ENCODE measurements around the gene DEPDC5. TPM values are rescaled to one million over a fixed set of nuclear protein-coding genes. Genes with fewer than 3 reads are reported as not detected.

The DEPDC5 gene
- total and polyA plus RNA-seq, 2 of the 8 experiments (the other 6 are each of a cell fraction or from before 2014, with no cell fraction given) = 18.3 to 26.5 TPM

GRCh38 chr22:31734512-31734911 is 19.3 kb upstream of the DEPDC5 start:
- H2AK5ac ChIP-seq (ENCODE audit: low read depth, low read length) = no peak overlapping the region
- peaks cover 9% of the 10 kb centered on the region; the same call in 1 of the 2 replicates for H3K79me1 ChIP-seq (ENCODE audit: low read depth, low read length)
- no peak for FAIRE-seq
- H3K27ac ChIP-seq (ENCODE audit: low read depth, low read length) = no peak overlapping the region
- peaks cover 9 to 85% of the 10 kb centered on the region in 2 experiments; a peak in 3 of 4 replicates for H3K79me2 ChIP-seq (ENCODE audit: control insufficient read depth in 1 of 2, insufficient read depth in 2 of 2, low read length in 2 of 2)
- H3K9ac ChIP-seq (replicated peaks in 1 of 4; ENCODE audit: extremely low read depth in 1 of 4, low read depth in 3 of 4, low read length in 3 of 4) = no peak overlapping the region
- no peak overlapping the region for H3K4me2 ChIP-seq (ENCODE audit: insufficient read depth in 1 of 2, low read depth in 2 of 2, low read length in 2 of 2)
- no peak overlapping the region for H4K91ac ChIP-seq (replicated peaks; ENCODE audit: insufficient read length, low read length)
- no peak overlapping the region for H2BK5ac ChIP-seq (ENCODE audit: low read depth, low read length)
- H3K36me3 ChIP-seq (ENCODE audit: control insufficient read depth in 2 of 4, insufficient read depth in 4 of 4, low read length in 3 of 4) = peaks cover 6 to 41% (median 22%) of the 10 kb centered on the region in 4 experiments; a peak in 7 of 8 replicates
- H3K4me3 ChIP-seq (ENCODE audit: extremely low read depth in 1 of 4, insufficient read depth in 2 of 4, low read depth in 3 of 4, low read length in 4 of 4) = no peak overlapping the region
- no peak overlapping the region for H2AFZ ChIP-seq (ENCODE audit: low read length)
- no peak for TF ChIP-seq POLR2A (IDR thresholded peaks at IDR 0.05; ENCODE audit: control extremely low read depth in 1 of 2, low read depth in 2 of 2, low read length in 2 of 2)
- no peak for TF ChIP-seq TCF12 (IDR thresholded peaks at IDR 0.05; ENCODE audit: low read depth, low read length)
- TF ChIP-seq CBX5 (IDR thresholded peaks at IDR 0.05; ENCODE audit: low read depth, low read length) = no peak
- no peak for TF ChIP-seq YY1 (IDR thresholded peaks at IDR 0.05; ENCODE audit: low read depth, low read length)
- TF ChIP-seq SP1 (IDR thresholded peaks at IDR 0.05; ENCODE audit: low read depth, low read length) = no peak
- H3K18ac ChIP-seq (ENCODE audit: extremely low read depth, low read length) = no peak overlapping the region
- CTCF ChIA-PET (ENCODE audit: partially characterized antibody) = interaction anchor here (1.7 kb wide), 1 partner anchor 236 kb away, joined by 6 read pairs; no protein-coding TSS in a partner anchor
- H3K23me2 ChIP-seq (ENCODE audit: low read depth, low read length) = no peaks in the 10 kb centered on the region; the same call in 1 of the 2 replicates
- no peak overlapping the region for H2BK20ac ChIP-seq (ENCODE audit: low read length)
- H4K5ac ChIP-seq (ENCODE audit: insufficient read length, low read depth, low read length) = no peak overlapping the region
- no peak overlapping the region for H3K14ac ChIP-seq (ENCODE audit: insufficient read length)
- H4K8ac ChIP-seq (ENCODE audit: extremely low read depth, insufficient read depth, low read length) = no peak overlapping the region
- H3K23ac ChIP-seq (ENCODE audit: insufficient read length) = peak overlapping the region; percentile 27
- peaks cover 8 to 9% of the 10 kb centered on the region in 2 experiments for H4K20me1 ChIP-seq (replicated peaks in 1 of 2; ENCODE audit: control insufficient read depth in 1 of 2, insufficient read depth in 2 of 2, low read length in 2 of 2)
- DNase-seq (ENCODE audit: low read depth in 1 of 2, low spot score in 2 of 2) = no peak
- H3K27me3 ChIP-seq (replicated peaks in 1 of 4; ENCODE audit: control insufficient read depth in 3 of 4, extremely low read depth in 1 of 4, insufficient read depth in 3 of 4, low read length in 3 of 4) = no peaks in the 10 kb centered on the region
- no peak overlapping the region for H3K56ac ChIP-seq (replicated peaks; ENCODE audit: insufficient read length, low read depth, low read length)
- no peak overlapping the region for H2BK12ac ChIP-seq (ENCODE audit: low read depth, low read length)
- no peak overlapping the region for H3K4ac ChIP-seq (replicated peaks; ENCODE audit: insufficient read length, low read depth, low read length)
- no peaks in the 10 kb centered on the region for H3K4me1 ChIP-seq (replicated peaks in 1 of 4; ENCODE audit: control insufficient read depth in 3 of 4, insufficient read depth in 4 of 4, low read length in 3 of 4)
- no peak overlapping the region for H2BK120ac ChIP-seq (replicated peaks; ENCODE audit: low read depth, low read length)
- WGBS, 2 experiments (ENCODE audit: extremely low coverage in 1 of 2, insufficient coverage in 1 of 2, insufficient read length in 1 of 2, insufficient replicate concordance in 2 of 2, low coverage in 1 of 2, low lambda C conversion rate in 2 of 2, missing lambda C conversion rate in 1 of 2) = 85% methylated on average over 1 of the region's 1 CpG; no CpG with 5 or more reads in 1 of the 2 experiments
- H2BK15ac ChIP-seq (ENCODE audit: low read length) = no peak overlapping the region
- no peaks in the 10 kb centered on the region for H3K9me3 ChIP-seq (ENCODE audit: insufficient read depth in 2 of 2, low read depth in 1 of 2, low read length in 1 of 2)
- POLR2A ChIA-PET (ENCODE audit: partially characterized antibody) = interaction anchor here (0.7 to 1.3 kb wide), 4 partner anchors 10 to 42 kb away, joined by 3 to 5 read pairs (median 4); partner anchors contain the start of gene DEPDC5
